ENCODE measurements around the gene CTIF. TPM values are rescaled to one million over a fixed set of nuclear protein-coding genes. Genes with fewer than 3 reads are reported as not detected.
A peak's percentile ranks its signal among the peaks of the same experiment; 100 is the strongest.

The CTIF gene
- total and polyA plus RNA-seq, 12 donors: 44.5 to 74.1 (median 58.9) TPM

DNA sequence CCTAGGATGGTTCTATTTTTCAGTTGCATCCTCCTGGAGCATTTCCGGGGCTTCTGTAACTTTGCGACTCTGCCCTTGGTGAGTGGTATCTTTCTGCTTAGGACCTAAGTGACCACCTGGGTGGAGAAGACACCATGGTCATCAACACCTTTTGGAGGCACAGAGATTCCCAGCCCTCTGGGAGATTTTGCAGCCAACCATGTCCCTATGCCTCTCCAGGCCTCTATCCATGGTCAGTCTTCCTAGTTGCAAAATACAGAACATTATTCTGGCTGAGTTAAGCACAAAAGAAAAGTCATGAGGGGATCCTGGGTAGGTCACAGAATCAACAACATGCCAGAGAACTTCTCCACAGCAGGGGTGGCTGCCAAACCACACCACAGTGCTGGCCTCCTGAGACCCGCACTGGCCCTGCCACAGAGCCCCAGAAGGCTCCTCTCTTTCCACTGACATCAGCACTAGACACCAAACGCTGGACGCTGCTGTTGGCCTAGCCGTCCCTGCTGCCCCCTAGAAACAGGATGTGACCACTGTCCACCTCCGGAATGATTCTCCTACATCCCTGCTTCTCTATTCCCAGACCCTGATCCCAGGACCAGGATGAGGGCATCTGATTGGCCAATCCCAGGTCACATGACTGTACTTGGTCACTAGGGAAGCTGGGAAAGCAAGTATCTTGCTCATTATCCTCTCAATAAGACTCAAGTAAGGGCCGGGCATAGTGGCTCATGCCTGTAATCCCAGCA, 364.2 kb downstream of the CTIF start:
- H3K9me3 ChIP-seq: peaks cover 0 to 23% (median 4%) of the 10 kb centered on the region in 11 donors
- peak overlapping the region in 9 of 10 donors; percentile 16 to 84 (median 75) for H3K27ac ChIP-seq
- 77 to 85% methylated on average over 8 of the region's 8 CpGs for WGBS, 2 donors
- intact Hi-C loops (cut with DNase I): no loop called here
- peak; percentile 62 to 80 (median 72) for ATAC-seq
- TF ChIP-seq, protein P1, sequence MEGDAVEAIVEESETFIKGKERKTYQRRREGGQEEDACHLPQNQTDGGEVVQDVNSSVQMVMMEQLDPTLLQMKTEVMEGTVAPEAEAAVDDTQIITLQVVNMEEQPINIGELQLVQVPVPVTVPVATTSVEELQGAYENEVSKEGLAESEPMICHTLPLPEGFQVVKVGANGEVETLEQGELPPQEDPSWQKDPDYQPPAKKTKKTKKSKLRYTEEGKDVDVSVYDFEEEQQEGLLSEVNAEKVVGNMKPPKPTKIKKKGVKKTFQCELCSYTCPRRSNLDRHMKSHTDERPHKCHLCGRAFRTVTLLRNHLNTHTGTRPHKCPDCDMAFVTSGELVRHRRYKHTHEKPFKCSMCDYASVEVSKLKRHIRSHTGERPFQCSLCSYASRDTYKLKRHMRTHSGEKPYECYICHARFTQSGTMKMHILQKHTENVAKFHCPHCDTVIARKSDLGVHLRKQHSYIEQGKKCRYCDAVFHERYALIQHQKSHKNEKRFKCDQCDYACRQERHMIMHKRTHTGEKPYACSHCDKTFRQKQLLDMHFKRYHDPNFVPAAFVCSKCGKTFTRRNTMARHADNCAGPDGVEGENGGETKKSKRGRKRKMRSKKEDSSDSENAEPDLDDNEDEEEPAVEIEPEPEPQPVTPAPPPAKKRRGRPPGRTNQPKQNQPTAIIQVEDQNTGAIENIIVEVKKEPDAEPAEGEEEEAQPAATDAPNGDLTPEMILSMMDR (IDR thresholded peaks at IDR 0.05): no peak
- H3K4me3 ChIP-seq: no peak overlapping the region
- H3K27me3 ChIP-seq: no peaks in the 10 kb centered on the region
- peaks cover 14 to 40% (median 20%) of the 10 kb centered on the region in 9 donors for H3K4me1 ChIP-seq
- no peaks in the 10 kb centered on the region for H3K36me3 ChIP-seq
- DNase-seq: peak; percentile 53 to 71

GRCh38 chr18:48904091-48904490, 365.3 kb downstream of the CTIF start:
- TF ChIP-seq, protein P1 (IDR thresholded peaks at IDR 0.05): no peak
- Histone ChIP-seq H3K4me1 (peaks cover 14 to 30% (median 20%) of the 10 kb centered on the region in 9 donors), H3K9me3 (peaks cover 0 to 23% (median 4%) of the 10 kb centered on the region in 11 donors), H3K27me3 (no peaks in the 10 kb centered on the region), H3K36me3 (no peaks in the 10 kb centered on the region), H3K27ac (peak overlapping the region in 4 of 10 donors; percentile 78 to 84 (median 80)), H3K4me3 (no peak overlapping the region)
- WGBS, 2 donors: 98% methylated on average over 2 of the region's 2 CpGs
- intact Hi-C loops (cut with DNase I): no loop called here
- ATAC-seq (no peak), DNase-seq (no peak)

- no peak for ATAC-seq
- intact Hi-C loops (cut with DNase I): no loop called here
Measured at GRCh38 chr18:48904847-48905394, 366.1 kb downstream of the CTIF start.

DNA sequence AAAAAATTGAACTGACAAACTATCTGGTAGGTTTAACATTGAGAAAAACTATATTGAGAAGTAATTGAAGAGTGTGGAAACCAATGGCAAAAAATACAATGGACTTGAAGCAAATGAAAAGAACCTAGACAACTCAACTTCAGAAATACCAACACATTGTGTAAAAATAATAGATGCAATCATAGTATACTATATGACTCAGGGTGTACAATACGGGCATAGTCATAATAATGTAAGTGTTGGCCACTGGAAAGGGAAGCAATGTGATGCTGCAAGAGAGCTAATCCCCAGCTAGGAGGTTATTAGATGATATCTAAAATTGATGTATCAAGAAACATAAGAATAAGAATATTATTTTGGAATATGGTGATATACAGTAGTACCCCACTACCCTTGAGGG, 366.7 kb downstream of the CTIF start:
- WGBS, 2 donors: 97 to 100% methylated on average over 1 of the region's 1 CpG

More at GRCh38 chr18:48904847-48905394, 366.1 kb downstream of the CTIF start:
- no peak for DNase-seq
- Histone ChIP-seq H3K4me3 (no peak overlapping the region), H3K27me3 (no peaks in the 10 kb centered on the region), H3K9me3 (peaks cover 0 to 16% (median 4%) of the 10 kb centered on the region in 11 donors), H3K27ac (no peak overlapping the region), H3K4me1 (peaks cover 14 to 30% (median 20%) of the 10 kb centered on the region in 9 donors), H3K36me3 (no peaks in the 10 kb centered on the region)
- TF ChIP-seq, protein P1 (IDR thresholded peaks at IDR 0.05): no peak
- 81 to 86% methylated on average over 3 of the region's 3 CpGs for WGBS, 2 donors

More for the DNA sequence above, 366.7 kb downstream of the CTIF start:
- no peaks in the 10 kb centered on the region for H3K27me3 ChIP-seq
- intact Hi-C loops (cut with DNase I): no loop called here
- H3K4me1 ChIP-seq: peaks cover 14 to 30% (median 20%) of the 10 kb centered on the region in 9 donors
- no peak overlapping the region for H3K4me3 ChIP-seq
- ATAC-seq (no peak), DNase-seq (no peak)
- H3K36me3 ChIP-seq: no peaks in the 10 kb centered on the region
- no peak overlapping the region for H3K27ac ChIP-seq
- peaks cover 0 to 16% (median 4%) of the 10 kb centered on the region in 11 donors for H3K9me3 ChIP-seq
- TF ChIP-seq, protein P1 (IDR thresholded peaks at IDR 0.05): no peak

Data from heart right ventricle (tissue), 16 donors.